Measurements from ENCODE around the gene ZNF584. TPM values are rescaled to one million over a fixed set of nuclear protein-coding genes. Genes with fewer than 3 reads are reported as not detected.
A peak's percentile ranks its signal among the peaks of the same experiment; 100 is the strongest.

Gene ZNF584
- total RNA-seq, 3 donors from 2014 or later: 13.6 to 16.1 (median 15.8) TPM

DNA sequence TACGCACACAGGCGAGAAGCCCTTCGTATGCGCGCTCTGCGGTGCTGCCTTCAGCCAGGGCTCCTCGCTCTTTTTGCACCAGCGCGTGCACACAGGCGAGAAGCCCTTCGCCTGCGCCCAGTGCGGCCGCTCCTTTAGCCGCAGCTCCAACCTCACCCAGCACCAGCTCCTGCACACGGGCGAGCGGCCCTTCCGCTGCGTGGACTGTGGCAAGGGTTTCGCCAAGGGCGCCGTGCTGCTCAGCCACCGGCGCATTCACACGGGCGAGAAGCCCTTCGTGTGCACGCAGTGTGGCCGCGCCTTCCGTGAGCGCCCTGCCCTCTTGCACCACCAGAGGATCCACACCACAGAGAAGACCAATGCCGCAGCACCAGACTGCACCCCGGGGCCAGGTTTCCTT, 47.7 kb downstream of the ZNF584 start:
- intact Hi-C loops (cut with DNase I; ENCODE audit: low total_unique reads): no loop called here
- H3K27me3 ChIP-seq: no peaks in the 10 kb centered on the region
- H3K4me3 ChIP-seq: no peak overlapping the region
- no peak overlapping the region for H3K27ac ChIP-seq
- TF ChIP-seq POLR2AphosphoS5 (IDR thresholded peaks at IDR 0.05) (no peak), POLR2A (IDR thresholded peaks at IDR 0.05) (no peak)
- TF ChIP-seq, protein P1, sequence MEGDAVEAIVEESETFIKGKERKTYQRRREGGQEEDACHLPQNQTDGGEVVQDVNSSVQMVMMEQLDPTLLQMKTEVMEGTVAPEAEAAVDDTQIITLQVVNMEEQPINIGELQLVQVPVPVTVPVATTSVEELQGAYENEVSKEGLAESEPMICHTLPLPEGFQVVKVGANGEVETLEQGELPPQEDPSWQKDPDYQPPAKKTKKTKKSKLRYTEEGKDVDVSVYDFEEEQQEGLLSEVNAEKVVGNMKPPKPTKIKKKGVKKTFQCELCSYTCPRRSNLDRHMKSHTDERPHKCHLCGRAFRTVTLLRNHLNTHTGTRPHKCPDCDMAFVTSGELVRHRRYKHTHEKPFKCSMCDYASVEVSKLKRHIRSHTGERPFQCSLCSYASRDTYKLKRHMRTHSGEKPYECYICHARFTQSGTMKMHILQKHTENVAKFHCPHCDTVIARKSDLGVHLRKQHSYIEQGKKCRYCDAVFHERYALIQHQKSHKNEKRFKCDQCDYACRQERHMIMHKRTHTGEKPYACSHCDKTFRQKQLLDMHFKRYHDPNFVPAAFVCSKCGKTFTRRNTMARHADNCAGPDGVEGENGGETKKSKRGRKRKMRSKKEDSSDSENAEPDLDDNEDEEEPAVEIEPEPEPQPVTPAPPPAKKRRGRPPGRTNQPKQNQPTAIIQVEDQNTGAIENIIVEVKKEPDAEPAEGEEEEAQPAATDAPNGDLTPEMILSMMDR (IDR thresholded peaks at IDR 0.05): no peak
- H3K4me1 ChIP-seq: no peaks in the 10 kb centered on the region
- H3K9me3 ChIP-seq: no peaks in the 10 kb centered on the region
- peaks cover 8% of the 10 kb centered on the region for H3K36me3 ChIP-seq
- DNase-seq (ENCODE audit: low spot score in 2 of 2): no peak

DNA sequence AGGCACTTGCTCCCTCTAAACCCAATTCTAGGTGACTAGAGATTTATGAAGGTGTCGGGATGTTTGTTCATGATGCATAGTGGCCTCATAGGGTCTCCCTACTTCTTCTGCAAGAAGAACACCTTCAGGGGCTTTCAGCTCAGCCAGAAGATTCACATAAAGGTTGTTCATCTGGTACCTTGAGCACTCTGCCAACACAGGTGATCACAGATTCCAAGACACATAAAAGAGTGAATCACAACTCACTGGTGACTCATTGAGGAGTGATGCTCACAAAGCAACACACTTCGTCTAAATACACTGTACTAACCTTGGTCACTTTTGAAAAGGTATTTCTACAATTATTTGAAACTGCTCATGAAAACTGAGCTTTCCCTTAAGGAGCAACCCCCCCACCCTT, 51.6 kb downstream of the ZNF584 start:
- no peak for DNase-seq (ENCODE audit: low spot score in 2 of 2)
- intact Hi-C loops (cut with DNase I; ENCODE audit: low total_unique reads): no loop called here
- Histone ChIP-seq H3K9me3 (no peaks in the 10 kb centered on the region), H3K27me3 (no peaks in the 10 kb centered on the region), H3K4me3 (no peak overlapping the region), H3K36me3 (peaks cover 8% of the 10 kb centered on the region), H3K4me1 (no peaks in the 10 kb centered on the region), H3K27ac (no peak overlapping the region)
- TF ChIP-seq POLR2AphosphoS5 (IDR thresholded peaks at IDR 0.05): no peak
- TF ChIP-seq, protein P1 (IDR thresholded peaks at IDR 0.05): no peak
- TF ChIP-seq POLR2A (IDR thresholded peaks at IDR 0.05): no peak

DNA sequence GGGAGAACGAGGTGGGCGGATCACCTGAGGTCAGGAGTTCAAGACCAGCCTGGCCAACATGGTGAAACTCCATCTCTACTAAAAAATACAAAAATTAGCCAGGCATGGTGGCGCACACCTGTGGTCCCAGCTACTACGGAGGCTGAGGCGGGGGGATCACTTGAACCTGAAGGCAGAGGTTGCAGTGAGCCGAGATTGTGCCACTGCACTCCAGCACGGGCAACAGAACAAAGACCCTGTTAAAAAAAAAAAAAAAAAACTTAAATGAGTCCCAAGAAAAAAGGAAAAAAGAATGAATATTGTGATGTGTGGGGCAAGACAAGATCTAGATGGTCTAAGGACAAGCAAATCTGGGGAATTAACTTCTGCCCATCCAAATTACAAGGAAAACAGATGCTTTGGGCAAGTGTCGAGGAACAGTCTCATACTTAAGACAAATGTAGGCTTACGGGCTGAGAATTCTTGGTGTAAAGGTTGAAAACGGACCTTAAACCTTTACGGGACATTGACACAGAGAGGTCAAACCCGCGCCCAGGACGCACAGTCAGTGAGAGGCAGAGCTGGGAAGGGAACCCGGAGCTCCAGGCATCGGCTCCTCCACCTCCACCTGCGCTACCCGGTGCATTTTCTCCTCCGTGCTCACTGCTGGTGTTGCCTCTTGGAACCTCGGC, 57.8 kb downstream of the ZNF584 start:
- Histone ChIP-seq H3K27ac (peak overlapping the region; percentile 15 to 81), H3K4me1 (peaks cover 2 to 6% of the 10 kb centered on the region in 2 donors), H3K4me3 (peak overlapping the region; percentile 83 to 99 (median 99)), H3K9me3 (no peaks in the 10 kb centered on the region), H3K27me3 (no peaks in the 10 kb centered on the region), H3K36me3 (no peaks in the 10 kb centered on the region)
- intact Hi-C loops (cut with DNase I; ENCODE audit: low total_unique reads): no loop called here
- TF ChIP-seq POLR2A (IDR thresholded peaks at IDR 0.05) (no peak), POLR2AphosphoS5 (IDR thresholded peaks at IDR 0.05) (no peak)
- TF ChIP-seq, protein P1 (IDR thresholded peaks at IDR 0.05): no peak
- no peak for DNase-seq (ENCODE audit: low spot score in 2 of 2)

DNA sequence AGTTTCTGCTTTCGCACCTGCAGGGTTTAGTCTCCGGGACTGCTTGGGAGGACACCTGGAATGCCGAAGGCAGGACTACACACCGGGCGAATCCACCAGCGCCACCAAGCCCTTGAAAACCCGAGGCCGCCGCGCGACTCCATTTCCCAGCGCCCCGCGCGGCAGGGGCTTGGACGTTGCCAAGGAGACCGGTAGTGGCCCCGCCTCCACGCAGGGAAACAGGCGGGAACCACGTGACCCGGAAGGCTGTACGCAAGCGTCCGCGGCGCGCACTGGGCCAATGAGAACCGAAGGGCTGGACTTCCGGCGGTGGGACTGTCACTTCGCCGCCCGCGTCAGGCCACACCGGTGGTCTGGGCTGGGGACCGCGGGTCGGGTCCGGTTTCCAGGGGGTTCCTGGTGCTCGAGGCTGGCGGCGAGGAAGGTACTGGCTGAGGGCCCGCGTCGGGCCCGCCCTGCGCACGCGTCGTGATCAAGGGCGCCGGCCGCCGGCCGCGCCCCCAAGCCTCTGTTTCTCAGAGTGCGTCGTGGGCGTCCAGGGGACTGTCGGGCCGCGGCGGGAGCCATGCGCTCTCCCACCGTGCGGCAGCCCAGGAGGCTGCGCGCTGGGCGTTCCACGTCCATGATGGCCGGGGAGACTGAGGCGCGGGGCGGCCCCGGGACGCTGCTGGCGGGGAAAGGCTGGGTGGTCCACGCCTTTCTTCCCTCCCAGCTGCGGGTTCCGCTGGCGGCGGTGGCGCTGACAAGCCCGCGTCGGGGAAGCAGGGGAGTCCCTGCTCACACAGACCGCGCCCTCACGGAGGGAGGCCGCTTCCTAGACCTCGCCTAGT, 58.5 kb downstream of the ZNF584 start, which contains the start of gene ZNF324:
Gene ZNF324 (plus strand): TSS at position 321 of the 830 bp plus-strand sequence. CDS start 2,106 bp downstream, outside the sequence.
- Histone ChIP-seq H3K9me3 (no peaks in the 10 kb centered on the region), H3K4me1 (peaks cover 2 to 6% of the 10 kb centered on the region in 2 donors), H3K27ac (peak within 1 kb of the TSS; percentile 81 to 82), H3K36me3 (no peaks in the 10 kb centered on the region), H3K27me3 (no peaks in the 10 kb centered on the region), H3K4me3 (peak within 1 kb of the TSS; percentile 83 to 99 (median 99))
- intact Hi-C loops (cut with DNase I; ENCODE audit: low total_unique reads): no loop called here
- no peak for TF ChIP-seq POLR2A (IDR thresholded peaks at IDR 0.05)
- peak; percentile 44 to 76 (median 46) for TF ChIP-seq POLR2AphosphoS5 (IDR thresholded peaks at IDR 0.05)
- peak; percentile 98 to 99 for DNase-seq (ENCODE audit: low spot score in 2 of 2)

Other genes with a start within 250 kb of the ZNF584 start
- 10 to 100 TPM; 21.9 to 46.5 (median 39.0) TPM for gene ZNF274, start 225.6 kb upstream of the ZNF584 start, total RNA-seq
- 10 to 100 TPM; 10.1 to 70.2 (median 36.1) TPM for gene ZNF544, start 179.7 kb upstream of the ZNF584 start, total RNA-seq
- 10 to 100 TPM in 1 of 3 donors, 1 to 10 TPM in 2; 4.2 to 10.8 (median 9.2) TPM for gene ZNF8, start 129.7 kb upstream of the ZNF584 start, total RNA-seq
- 10 to 100 TPM; 44.3 to 72.7 (median 60.0) TPM for gene ERVK3-1, start 103.3 kb upstream of the ZNF584 start, total RNA-seq
- gene ZSCAN22, start 81.7 kb upstream of the ZNF584 start, total RNA-seq: 1 to 10 TPM; 2.6 to 3.8 (median 3.6) TPM
- gene A1BG, start 55.2 kb upstream of the ZNF584 start, total RNA-seq: 10 to 100 TPM; 40.6 to 42.7 (median 42.6) TPM
- 1 to 10 TPM in 2 of 3 donors, under 1 TPM in 1; 0.80 to 5.3 (median 3.6) TPM for gene ZNF497, start 45.9 kb upstream of the ZNF584 start, total RNA-seq
- 1 to 10 TPM; 1.3 to 6.6 (median 2.3) TPM for gene ZNF837, start 27.6 kb upstream of the ZNF584 start, total RNA-seq
- 1,000 to 10,000 TPM; 1,794 to 2,659 (median 2,022) TPM for gene RPS5, start 21.4 kb upstream of the ZNF584 start, total RNA-seq
- gene RNF225, start 13.0 kb upstream of the ZNF584 start, total RNA-seq: 1 to 10 TPM in 1 of 3 donors, not detected in 2; 2.9 TPM
- 10 to 100 TPM in 1 of 3 donors, 1 to 10 TPM in 2; 3.5 to 13.3 (median 6.2) TPM for gene ZNF132, start 31.5 kb downstream of the ZNF584 start, total RNA-seq
- gene ZNF324B, start 43.0 kb downstream of the ZNF584 start, total RNA-seq: 1 to 10 TPM; 6.1 to 9.1 (median 7.2) TPM
- gene ZNF324, start 58.4 kb downstream of the ZNF584 start, total RNA-seq: 10 to 100 TPM in 2 of 3 donors, 1 to 10 TPM in 1; 9.0 to 30.9 (median 24.3) TPM
- 10 to 100 TPM; 10.2 to 23.4 (median 20.0) TPM for gene ZNF446, start 67.7 kb downstream of the ZNF584 start, total RNA-seq
- 10 to 100 TPM in 2 of 3 donors, 1 to 10 TPM in 1; 4.7 to 18.0 (median 10.7) TPM for gene SLC27A5, start 103.3 kb downstream of the ZNF584 start, total RNA-seq
- gene ZBTB45, start 111.2 kb downstream of the ZNF584 start, total RNA-seq: 1 to 10 TPM; 8.2 to 9.2 (median 8.6) TPM
- 100 to 1,000 TPM; 110 to 190 (median 173) TPM for gene TRIM28, start 135.4 kb downstream of the ZNF584 start, total RNA-seq
- 100 to 1,000 TPM in 1 of 3 donors, 10 to 100 TPM in 2; 74.6 to 157 (median 92.8) TPM for gene CHMP2A, start 146.5 kb downstream of the ZNF584 start, total RNA-seq
- 10 to 100 TPM; 19.0 to 21.3 (median 19.3) TPM for gene UBE2M, start 150.0 kb downstream of the ZNF584 start, total RNA-seq
- 10 to 100 TPM; 18.7 to 43.0 (median 30.2) TPM for gene MZF1, start 164.7 kb downstream of the ZNF584 start, total RNA-seq